ENCODE data around the gene GRAMD2A.

DNA sequence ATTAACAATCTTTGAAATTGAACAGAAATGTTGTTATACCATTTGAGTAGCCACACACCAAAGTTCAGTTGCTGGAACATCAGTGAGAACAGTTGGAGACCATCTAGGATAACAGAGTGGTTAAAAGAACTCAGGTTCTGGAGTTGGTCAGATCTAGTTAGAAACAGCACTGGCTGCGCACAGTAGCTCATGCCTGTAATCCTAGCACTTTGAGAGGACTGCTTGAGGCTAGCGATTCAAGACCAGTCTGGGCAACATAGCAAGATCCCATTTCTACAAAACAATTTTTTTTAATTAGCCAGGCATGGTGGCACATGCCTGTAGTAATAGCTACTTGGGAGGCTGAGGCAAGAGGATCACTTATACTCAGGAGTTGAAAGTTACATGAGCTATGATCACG, 41.0 kb upstream of the GRAMD2A start:
- TF ChIP-seq, protein P1, sequence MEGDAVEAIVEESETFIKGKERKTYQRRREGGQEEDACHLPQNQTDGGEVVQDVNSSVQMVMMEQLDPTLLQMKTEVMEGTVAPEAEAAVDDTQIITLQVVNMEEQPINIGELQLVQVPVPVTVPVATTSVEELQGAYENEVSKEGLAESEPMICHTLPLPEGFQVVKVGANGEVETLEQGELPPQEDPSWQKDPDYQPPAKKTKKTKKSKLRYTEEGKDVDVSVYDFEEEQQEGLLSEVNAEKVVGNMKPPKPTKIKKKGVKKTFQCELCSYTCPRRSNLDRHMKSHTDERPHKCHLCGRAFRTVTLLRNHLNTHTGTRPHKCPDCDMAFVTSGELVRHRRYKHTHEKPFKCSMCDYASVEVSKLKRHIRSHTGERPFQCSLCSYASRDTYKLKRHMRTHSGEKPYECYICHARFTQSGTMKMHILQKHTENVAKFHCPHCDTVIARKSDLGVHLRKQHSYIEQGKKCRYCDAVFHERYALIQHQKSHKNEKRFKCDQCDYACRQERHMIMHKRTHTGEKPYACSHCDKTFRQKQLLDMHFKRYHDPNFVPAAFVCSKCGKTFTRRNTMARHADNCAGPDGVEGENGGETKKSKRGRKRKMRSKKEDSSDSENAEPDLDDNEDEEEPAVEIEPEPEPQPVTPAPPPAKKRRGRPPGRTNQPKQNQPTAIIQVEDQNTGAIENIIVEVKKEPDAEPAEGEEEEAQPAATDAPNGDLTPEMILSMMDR (IDR thresholded peaks at IDR 0.05; ENCODE audit: insufficient read depth, low read length, poor library complexity, severe bottlenecking), result no peak
- no peak for TF ChIP-seq EZH2phosphoT487 (conservative IDR thresholded peaks at IDR 0.05; ENCODE audit: low read length)

Data from SU-DHL-6 (cell line).